Heart right ventricle (tissue), 16 donors: ENCODE results near the gene MOCOS. TPM values are rescaled to one million over a fixed set of nuclear protein-coding genes. Genes with fewer than 3 reads are reported as not detected.

ENCODE experiments used
- ATAC-seq, 8 donors: fragments of 200-7000 bp; cut with Tn5 transposase; one replicate each; pipeline ENCODE4 v1.9.1; 2020; ENCODE audit warnings: mild to moderate bottlenecking in 8 of 8, moderate library complexity in 8 of 8, moderate number of reproducible peaks in 1 of 8
- DNase-seq, 2 donors: peaks; one replicate each; pipeline ENCODE4 v3.0.0-alpha.2; 2020
- H3K27ac ChIP-seq, 10 donors: fragments of 200-600 bp; sonication (generic) in 2 of 10; one replicate each; pipeline versions ENCODE4 v1.5.0 to v1.8.0; 2020 to 2022; ENCODE audit warnings: mild to moderate bottlenecking in 3 of 10
- H3K27me3 ChIP-seq, 7 donors: fragments of 200-600 bp; one replicate each; pipeline ENCODE4 v1.8.0; 2021 to 2022; ENCODE audit warnings: mild to moderate bottlenecking in 2 of 7
- H3K36me3 ChIP-seq, 9 donors: fragments of 200-600 bp; sonication (generic) in 1 of 9; one replicate each; pipeline versions ENCODE4 v1.5.0 to v1.8.0; 2020 to 2022; ENCODE audit warnings: mild to moderate bottlenecking in 2 of 9
- H3K4me1 ChIP-seq, 9 donors: fragments of 200-600 bp; sonication (generic) in 1 of 9; one replicate each; pipeline versions ENCODE4 v1.5.0 to v1.8.0; 2020 to 2022; ENCODE audit warnings: mild to moderate bottlenecking in 4 of 9
- H3K4me3 ChIP-seq, 10 donors: fragments of 200-600 bp; sonication (generic) in 2 of 10; one replicate each; pipeline versions ENCODE4 v1.5.0 to v1.8.0; 2020 to 2022; ENCODE audit warnings: mild to moderate bottlenecking in 7 of 10, moderate library complexity in 2 of 10
- H3K9me3 ChIP-seq, 11 donors: fragments of 200-600 bp in 10 of 11; sonication (generic) in 2 of 11; one replicate each; pipeline versions ENCODE4 v1.5.0 to v1.8.0; 2013 to 2022; ENCODE audit warnings: mild to moderate bottlenecking in 2 of 11, control low read depth in 1 of 11, moderate library complexity in 1 of 11
- WGBS, 2 donors: extraction: QIAGEN DNeasy Blood & Tissue Kit; methylation state at CpG; one replicate each; pipeline ENCODE4 v1.1.7; 2013; ENCODE audit warnings: inconsistent platforms in 1 of 2; 5-methylcytosine and 5-hydroxymethylcytosine counted together
- intact Hi-C, 10 donors: fragments of 100-400 bp; cut with DNase I; formaldehyde crosslinking; loops; one replicate each; pipeline versions ENCODE4 v1.11.1 to v1.14.2; 2022
- polyA plus RNA-seq, 2 donors: library from polyadenylated mRNA; stranded (reverse); fragments of 200-250 nt; gene quantifications; one replicate each; pipeline ENCODE4 v1.2.3, GENCODE V29; 2013
- total RNA-seq, 10 donors: library from RNA; stranded (reverse); fragmentation: NEBNext Ultra II Directional in 3 of 10; extraction: Animal tissue kit (Norgen Biotek cat#: 25700) in 3 of 10; gene quantifications; one replicate each; pipeline versions ENCODE4 v1.2.1 to v1.2.4, GENCODE V29; 2021 to 2023
- TF ChIP-seq, protein P1 (sequence below), 9 donors: fragments of 200-600 bp; sonication (generic) in 2 of 9; IDR thresholded peaks; one replicate each; pipeline versions ENCODE4 v1.5.0 to v1.8.0; 2021 to 2022; ENCODE audit warnings: antibody characterized with exemption in 9 of 9, mild to moderate bottlenecking in 5 of 9, moderate library complexity in 1 of 9
- donor health status: Arrhythmogenic right ventricular cardiomyopathy.
- donor health status: ischemic (EF 13 %, LVEDD 7.1; RV severe dilation, severe dysfunction).
- donor health status: healthy with polysubstance abuse.
- donor health status: DM: no; HTN: yes; CAD: no.
- donor health status: DM: no; HTN: no; CAD: no.
- donor health status: ischemic (EF 25% LVEDD 6.9; RV normal size, moderate dysfunction).
- donor health status: ischemic (EF 25% LVEDD 5.7; RV mildly dilated, moderate dysfunction).
- donor health status: healthy.
- donor health status: DM: yes; HTN: yes; CAD: no.
- donor health status: Ischemic cardiomyopathy.
- donor health status: ischemic (EF 35%, LVEDD 5.7; RV mildly dilated, moderate dysfunction).
- donor health status: nonischemic (EF 11% LVEDD 7.7; RV severe dilation, severe dysfunction).
- donor health status: DM: yes; HTN: yes; CAD: no.
- donor health status: PGD.
- donor health status: ischemic (EF 29% LVEDD 5.4; RV normal size, mild dysfunction).
- donor health status: nonischemic (EF 23%, LVEDD 6.1; RV moderate dilation, normal function).

MOCOS gene
- total and polyA plus RNA-seq, 12 donors: 0.06 to 0.95 (median 0.28) TPM

DNA sequence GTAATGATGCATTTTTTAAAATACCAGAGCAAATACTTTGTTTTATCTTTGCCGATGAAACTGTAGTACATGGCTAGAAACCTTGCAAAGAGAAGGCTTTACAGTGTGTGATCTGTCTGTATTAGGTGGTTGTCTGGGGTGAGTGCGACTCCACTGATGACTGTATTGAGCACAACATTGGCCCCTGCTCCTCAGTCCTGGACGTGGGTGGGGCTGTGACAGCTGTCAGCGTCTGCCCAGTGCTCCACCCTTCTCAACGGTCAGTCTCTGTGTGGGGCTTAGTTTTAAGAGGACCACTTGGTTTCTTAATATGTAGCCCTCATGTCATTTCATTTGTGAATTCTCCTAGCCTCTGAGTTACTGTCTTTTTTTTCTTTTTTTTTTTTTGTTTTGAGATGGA is 17.4 kb upstream of the MOCOS start:
- 60 to 85% methylated on average over 5 of the region's 5 CpGs for WGBS, 2 donors
- H3K27ac ChIP-seq: no peak overlapping the region
- no peak overlapping the region for H3K4me3 ChIP-seq
- intact Hi-C loops: no loop called here
- H3K36me3 ChIP-seq: peaks cover 0 to 100% (median 44%) of the 10 kb centered on the region in 9 donors
- H3K27me3 ChIP-seq: no peaks in the 10 kb centered on the region
- DNase-seq (no peak), ATAC-seq (no peak)
- TF ChIP-seq, protein P1, sequence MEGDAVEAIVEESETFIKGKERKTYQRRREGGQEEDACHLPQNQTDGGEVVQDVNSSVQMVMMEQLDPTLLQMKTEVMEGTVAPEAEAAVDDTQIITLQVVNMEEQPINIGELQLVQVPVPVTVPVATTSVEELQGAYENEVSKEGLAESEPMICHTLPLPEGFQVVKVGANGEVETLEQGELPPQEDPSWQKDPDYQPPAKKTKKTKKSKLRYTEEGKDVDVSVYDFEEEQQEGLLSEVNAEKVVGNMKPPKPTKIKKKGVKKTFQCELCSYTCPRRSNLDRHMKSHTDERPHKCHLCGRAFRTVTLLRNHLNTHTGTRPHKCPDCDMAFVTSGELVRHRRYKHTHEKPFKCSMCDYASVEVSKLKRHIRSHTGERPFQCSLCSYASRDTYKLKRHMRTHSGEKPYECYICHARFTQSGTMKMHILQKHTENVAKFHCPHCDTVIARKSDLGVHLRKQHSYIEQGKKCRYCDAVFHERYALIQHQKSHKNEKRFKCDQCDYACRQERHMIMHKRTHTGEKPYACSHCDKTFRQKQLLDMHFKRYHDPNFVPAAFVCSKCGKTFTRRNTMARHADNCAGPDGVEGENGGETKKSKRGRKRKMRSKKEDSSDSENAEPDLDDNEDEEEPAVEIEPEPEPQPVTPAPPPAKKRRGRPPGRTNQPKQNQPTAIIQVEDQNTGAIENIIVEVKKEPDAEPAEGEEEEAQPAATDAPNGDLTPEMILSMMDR (IDR thresholded peaks at IDR 0.05): no peak
- H3K4me1 ChIP-seq: no peaks in the 10 kb centered on the region
- no peaks in the 10 kb centered on the region for H3K9me3 ChIP-seq

DNA sequence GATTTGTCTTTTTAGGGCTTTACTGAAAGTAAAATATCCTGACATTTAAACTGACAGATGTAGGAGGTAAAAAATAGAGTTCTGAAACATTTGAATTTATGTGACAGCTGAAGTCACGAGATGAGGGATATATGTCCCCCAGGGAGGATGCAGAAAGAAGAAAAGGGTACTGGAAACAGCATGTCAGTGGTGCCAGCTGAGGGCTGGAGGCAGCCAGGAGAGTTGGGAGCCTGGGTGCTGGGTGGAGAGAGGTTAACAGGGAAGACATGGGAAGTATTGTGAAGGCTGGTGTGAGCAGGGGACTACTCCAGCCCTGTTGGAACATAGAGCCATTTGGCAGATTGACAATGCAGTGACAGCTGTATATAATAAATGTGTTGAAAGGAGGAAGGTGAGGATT is 11.8 kb upstream of the MOCOS start:
- TF ChIP-seq, protein P1 (IDR thresholded peaks at IDR 0.05): no peak
- Histone ChIP-seq H3K27ac (no peak overlapping the region), H3K4me1 (peaks cover 4 to 13% (median 12%) of the 10 kb centered on the region in 9 donors), H3K9me3 (no peaks in the 10 kb centered on the region), H3K4me3 (no peak overlapping the region), H3K36me3 (peaks cover 0 to 75% (median 37%) of the 10 kb centered on the region in 9 donors), H3K27me3 (no peaks in the 10 kb centered on the region)
- intact Hi-C loops: loop anchor here in 1 of 10 donors (5.0 kb wide), 1 partner anchor 43 kb away; no protein-coding TSS in a partner anchor
- WGBS, 2 donors: 82 to 86% methylated on average over 1 of the region's 1 CpG
- ATAC-seq (no peak), DNase-seq (no peak)

- WGBS, 2 donors: 97 to 98% methylated on average over 2 of the region's 2 CpGs
- ATAC-seq: no peak
- no peak overlapping the region for H3K4me3 ChIP-seq
- H3K4me1 ChIP-seq: peaks cover 4 to 15% (median 14%) of the 10 kb centered on the region in 9 donors
- H3K27me3 ChIP-seq: no peaks in the 10 kb centered on the region
- intact Hi-C loops: loop anchor here in 1 of 10 donors (5.0 kb wide), 1 partner anchor 44 kb away; no protein-coding TSS in a partner anchor
- H3K27ac ChIP-seq: no peak overlapping the region
- peaks cover 0 to 68% (median 31%) of the 10 kb centered on the region in 9 donors for H3K36me3 ChIP-seq
- TF ChIP-seq, protein P1 (IDR thresholded peaks at IDR 0.05): no peak
- no peaks in the 10 kb centered on the region for H3K9me3 ChIP-seq
- no peak for DNase-seq
Observed at GRCh38 chr18:36176177-36176584, 11.1 kb upstream of the MOCOS start.

DNA sequence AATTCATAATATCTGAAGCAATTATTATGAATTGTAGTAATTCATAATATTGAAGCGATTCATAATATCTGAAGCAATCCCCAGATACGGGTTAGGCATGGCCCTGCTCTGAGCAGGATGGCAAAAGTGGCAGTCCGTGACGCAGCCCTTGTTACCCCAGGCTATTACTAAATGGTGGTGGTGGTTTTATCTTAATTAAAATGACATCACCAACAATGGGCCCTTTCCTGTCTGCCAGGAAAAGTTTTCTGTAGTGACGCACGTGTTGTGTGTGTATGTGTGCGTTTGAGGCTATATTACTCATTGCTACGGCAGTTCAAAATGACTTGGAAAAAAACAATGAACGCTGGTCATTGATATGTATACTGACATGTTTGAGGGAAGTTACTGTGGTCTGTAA is 10.6 kb upstream of the MOCOS start:
- H3K4me3 ChIP-seq: no peak overlapping the region
- DNase-seq: no peak
- TF ChIP-seq, protein P1 (IDR thresholded peaks at IDR 0.05): no peak
- H3K9me3 ChIP-seq: no peaks in the 10 kb centered on the region
- ATAC-seq: no peak
- H3K36me3 ChIP-seq: peaks cover 0 to 62% (median 27%) of the 10 kb centered on the region in 9 donors
- H3K4me1 ChIP-seq: peaks cover 4 to 16% (median 14%) of the 10 kb centered on the region in 9 donors
- 86 to 90% methylated on average over 9 of the region's 9 CpGs for WGBS, 2 donors
- H3K27me3 ChIP-seq: no peaks in the 10 kb centered on the region
- no peak overlapping the region for H3K27ac ChIP-seq
- intact Hi-C loops: loop anchor here in 1 of 10 donors (5.0 kb wide), 1 partner anchor 44 kb away; no protein-coding TSS in a partner anchor
